HG02571 (cell line): ENCODE data around the gene EFNB2.

ENCODE experiments used
- ATAC-seq: cut with Tn5 transposase; IDR thresholded peaks from one replicate; pipeline ENCODE4 v1.9.1; 2021; ENCODE audit warnings: mild to moderate bottlenecking, moderate library complexity; ENCODE audit not compliant: unreplicated experiment

The EFNB2 gene

GRCh38 chr13:106526738-106527444 lies 8.6 kb downstream of the EFNB2 start:
- ATAC-seq = no peak

GRCh38 chr13:106525865-106526264 lies 9.6 kb downstream of the EFNB2 start:
- ATAC-seq = no peak

GRCh38 chr13:106524108-106524507 lies 11.4 kb downstream of the EFNB2 start:
- ATAC-seq = no peak

- ATAC-seq = no peak
Observed at GRCh38 chr13:106523576-106523975, 11.9 kb downstream of the EFNB2 start.

- ATAC-seq = no peak
Observed at GRCh38 chr13:106522898-106523525, 12.4 kb downstream of the EFNB2 start.

- no peak for ATAC-seq
Observed at GRCh38 chr13:106522112-106522705, 13.3 kb downstream of the EFNB2 start.

- no peak for ATAC-seq
Observed at GRCh38 chr13:106521095-106521799, 14.2 kb downstream of the EFNB2 start.

- ATAC-seq = no peak
Observed at GRCh38 chr13:106520251-106521054, 15.0 kb downstream of the EFNB2 start.

GRCh38 chr13:106518512-106518911 lies 16.9 kb downstream of the EFNB2 start:
- ATAC-seq = no peak

- ATAC-seq = no peak
Observed at GRCh38 chr13:106517109-106517847, 18.2 kb downstream of the EFNB2 start.

- no peak for ATAC-seq
Observed at GRCh38 chr13:106515635-106516254, 19.7 kb downstream of the EFNB2 start.

- no peak for ATAC-seq
Observed at GRCh38 chr13:106514928-106515634, 20.4 kb downstream of the EFNB2 start.

- no peak for ATAC-seq
Observed at GRCh38 chr13:106513025-106513983, 22.2 kb downstream of the EFNB2 start.

- no peak for ATAC-seq
Observed at GRCh38 chr13:106507560-106508274, 27.7 kb downstream of the EFNB2 start.

GRCh38 chr13:106506286-106506685 lies 29.2 kb downstream of the EFNB2 start:
- ATAC-seq = no peak

- no peak for ATAC-seq
Observed at GRCh38 chr13:106505732-106506131, 29.7 kb downstream of the EFNB2 start.

GRCh38 chr13:106505295-106505694 lies 30.2 kb downstream of the EFNB2 start:
- ATAC-seq = no peak
